ENCODE measurements around the gene PPP2R3A. TPM values are rescaled to one million over a fixed set of nuclear protein-coding genes. Genes with fewer than 3 reads are reported as not detected.
A peak's percentile ranks its signal among the peaks of the same experiment; 100 is the strongest.
"Not testable (repeated sequence)": the region's sequence is repeated elsewhere in the genome, so short reads cannot be mapped to it uniquely, and the experiment has no call there.

PPP2R3A gene
- total and polyA plus RNA-seq, 9 of the 15 experiments (the other 6 are each of a cell fraction or from before 2014, with no cell fraction given), result 0.10 to 0.50 (median 0.24) TPM

DNA sequence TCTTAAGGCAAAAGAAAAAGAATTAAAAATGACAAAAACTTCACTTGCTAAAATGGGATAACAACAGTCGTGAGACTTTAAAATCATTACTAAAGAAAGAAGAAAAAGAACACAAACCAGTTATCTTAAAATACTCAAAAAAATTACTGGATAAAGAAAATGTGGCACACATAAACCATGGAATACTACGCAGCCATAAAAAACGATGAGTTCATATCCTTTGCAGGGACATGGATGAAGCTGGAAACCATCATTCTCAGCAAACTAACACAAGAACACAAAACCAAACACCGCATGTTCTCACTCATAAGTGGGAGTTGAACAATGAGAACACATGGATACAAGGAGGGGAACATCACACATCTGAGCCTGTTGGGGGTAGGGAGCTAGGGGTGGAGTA is 202.7 kb downstream of the PPP2R3A start:
- ATAC-seq; BruUV-seq (replicated peaks); H3K9me3 ChIP-seq (replicated peaks; ENCODE audit: control insufficient read depth, insufficient read depth, low read depth, low read length); H3K27ac ChIP-seq (ENCODE audit: extremely low read depth, low read depth, low read length); H2AFZ ChIP-seq (ENCODE audit: low read depth, low read length); H3K36me3 ChIP-seq (ENCODE audit: control insufficient read depth, insufficient read depth, low read length); H3K27me3 ChIP-seq (ENCODE audit: control insufficient read depth in 2 of 2, insufficient read depth in 2 of 2, low read length in 2 of 2); intact Hi-C loops (cut with micrococcal nuclease); FAIRE-seq; in situ Hi-C loops (cut with MboI); H3K9me1 ChIP-seq (ENCODE audit: control insufficient read depth, insufficient read depth, low read length); H3K9ac ChIP-seq (ENCODE audit: insufficient read depth in 1 of 2, low read depth in 2 of 2, low read length in 2 of 2); DNase-seq (ENCODE audit: extremely low read depth in 1 of 4, low spot score in 3 of 4); CTCF ChIA-PET (ENCODE audit: low intra/inter-chr PET ratio); H3K4me3 ChIP-seq; H3K4me2 ChIP-seq (ENCODE audit: insufficient read depth, low read length): not testable (repeated sequence)
- peaks cover 0 to 12% of the 10 kb centered on the region in 2 experiments; a peak in 3 of 5 replicates for H3K4me1 ChIP-seq (replicated peaks in 1 of 2; ENCODE audit: control insufficient read depth in 2 of 2, insufficient read depth in 2 of 2, low read length in 2 of 2)
- WGBS (ENCODE audit: insufficient coverage, low coverage, missing lambda C conversion rate), result 83% methylated on average over 3 of the region's 4 CpGs
- peaks cover 16% of the 10 kb centered on the region; the same call in 1 of the 2 replicates for H4K20me1 ChIP-seq (replicated peaks; ENCODE audit: control insufficient read depth, insufficient read depth, low read length)
- peak; percentile 47 for TF ChIP-seq ZNF146 (CRISPR knock-in tag; IDR thresholded peaks at IDR 0.05; ENCODE audit: unreplicated experiment)
- POLR2A ChIA-PET, result interaction anchor here (0.7 to 1.0 kb wide), 2 partner anchors 12 to 18 kb away, joined by 3 read pairs; no protein-coding TSS in a partner anchor
- H3K79me2 ChIP-seq (ENCODE audit: control insufficient read depth, insufficient read depth, low read length), result peaks cover 99% of the 10 kb centered on the region

DNA sequence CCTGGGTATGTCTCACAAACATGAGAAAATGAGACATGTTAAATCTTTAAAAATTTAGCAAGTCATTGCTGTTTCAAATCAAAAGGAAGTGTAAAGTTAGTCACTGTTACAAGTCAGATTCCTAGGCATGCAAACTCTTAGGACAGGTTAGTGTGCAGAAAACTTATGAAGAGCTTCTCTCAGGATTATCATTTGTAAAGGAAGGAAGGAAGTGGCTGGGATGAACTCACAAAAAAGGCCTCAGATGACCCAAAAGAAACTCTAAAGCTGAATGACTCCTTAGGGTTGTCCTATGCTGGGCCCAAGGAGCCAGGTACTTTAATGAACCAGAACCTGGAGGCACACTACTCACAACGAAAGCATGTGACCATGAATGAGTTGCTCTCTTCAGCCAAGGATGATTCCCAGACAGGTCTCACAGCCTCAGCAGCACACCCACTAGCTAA is 205.6 kb downstream of the PPP2R3A start:
- Histone ChIP-seq H3K27ac (ENCODE audit: extremely low read depth, low read depth, low read length) (peak overlapping the region; percentile 47; the same call in 2 of the 3 replicates), H3K4me2 (ENCODE audit: insufficient read depth, low read length) (no peak overlapping the region), H3K4me1 (replicated peaks in 1 of 2; ENCODE audit: control insufficient read depth in 2 of 2, insufficient read depth in 2 of 2, low read length in 2 of 2) (peaks cover 0 to 23% of the 10 kb centered on the region in 2 experiments; a peak in 4 of 5 replicates), H3K27me3 (ENCODE audit: control insufficient read depth in 2 of 2, insufficient read depth in 2 of 2, low read length in 2 of 2) (no peaks in the 10 kb centered on the region), H3K9ac (ENCODE audit: insufficient read depth in 1 of 2, low read depth in 2 of 2, low read length in 2 of 2) (no peak overlapping the region), H4K20me1 (replicated peaks; ENCODE audit: control insufficient read depth, insufficient read depth, low read length) (peaks cover 26% of the 10 kb centered on the region), H3K9me3 (replicated peaks; ENCODE audit: control insufficient read depth, insufficient read depth, low read depth, low read length) (no peaks in the 10 kb centered on the region), H3K9me1 (ENCODE audit: control insufficient read depth, insufficient read depth, low read length) (no peaks in the 10 kb centered on the region), H3K36me3 (ENCODE audit: control insufficient read depth, insufficient read depth, low read length) (no peaks in the 10 kb centered on the region), H2AFZ (ENCODE audit: low read depth, low read length) (no peak overlapping the region), H3K79me2 (ENCODE audit: control insufficient read depth, insufficient read depth, low read length) (peaks cover 97% of the 10 kb centered on the region), H3K4me3 (no peak overlapping the region)
- in situ Hi-C loops (cut with MboI) (no loop called here), intact Hi-C loops (cut with micrococcal nuclease) (no loop called here)
- ChIA-PET POLR2A (interaction anchor here (0.6 to 0.9 kb wide), 3 partner anchors 9 to 581 kb away, joined by 3 read pairs; partner anchors contain the start of gene STAG1), CTCF (ENCODE audit: low intra/inter-chr PET ratio) (no interaction called here)
- DNase-seq (ENCODE audit: extremely low read depth in 1 of 4, low spot score in 3 of 4) (no peak), ATAC-seq (peak; percentile 66), FAIRE-seq (no peak)
- BruUV-seq (replicated peaks), result no TSS peak
- 55% methylated on average over 1 of the region's 1 CpG for WGBS (ENCODE audit: insufficient coverage, low coverage, missing lambda C conversion rate)
- peak; percentile 57 for TF ChIP-seq MAFG (tag; conservative IDR thresholded peaks at IDR 0.05)
- TF ChIP-seq ZBED1 (IDR thresholded peaks at IDR 0.05), result no peak
- TF ChIP-seq EP400 (IDR thresholded peaks at IDR 0.05), result no peak
- no peak for TF ChIP-seq KHSRP (IDR thresholded peaks at IDR 0.05)
- TF ChIP-seq PRPF4 (IDR thresholded peaks at IDR 0.05; ENCODE audit: insufficient read depth, low read depth, low read length, poor library complexity, severe bottlenecking), result no peak
- TF ChIP-seq BDP1 (IDR thresholded peaks at IDR 0.05; ENCODE audit: insufficient read depth, insufficient read length), result no peak
- no peak for TF ChIP-seq ZBTB7A (IDR thresholded peaks at IDR 0.05; ENCODE audit: borderline replicate concordance, control insufficient read depth, low read depth, low read length)
- TF ChIP-seq PHF20 (IDR thresholded peaks at IDR 0.05; ENCODE audit: partially characterized antibody), result no peak
- no peak for TF ChIP-seq CCAR2 (IDR thresholded peaks at IDR 0.05; ENCODE audit: low read depth, low read length)
- TF ChIP-seq PHF8 (IDR thresholded peaks at IDR 0.05; ENCODE audit: borderline replicate concordance, low read length), result no peak
- no peak for TF ChIP-seq ETV6 (IDR thresholded peaks at IDR 0.05; ENCODE audit: borderline replicate concordance in 1 of 2, low read depth in 2 of 2, low read length in 1 of 2)
- TF ChIP-seq ETV6 (CRISPR knock-in tag; IDR thresholded peaks at IDR 0.05; ENCODE audit: borderline replicate concordance), result no peak
- no peak for TF ChIP-seq SRSF1 (IDR thresholded peaks at IDR 0.05; ENCODE audit: low read depth, low read length)
- TF ChIP-seq, protein P1, sequence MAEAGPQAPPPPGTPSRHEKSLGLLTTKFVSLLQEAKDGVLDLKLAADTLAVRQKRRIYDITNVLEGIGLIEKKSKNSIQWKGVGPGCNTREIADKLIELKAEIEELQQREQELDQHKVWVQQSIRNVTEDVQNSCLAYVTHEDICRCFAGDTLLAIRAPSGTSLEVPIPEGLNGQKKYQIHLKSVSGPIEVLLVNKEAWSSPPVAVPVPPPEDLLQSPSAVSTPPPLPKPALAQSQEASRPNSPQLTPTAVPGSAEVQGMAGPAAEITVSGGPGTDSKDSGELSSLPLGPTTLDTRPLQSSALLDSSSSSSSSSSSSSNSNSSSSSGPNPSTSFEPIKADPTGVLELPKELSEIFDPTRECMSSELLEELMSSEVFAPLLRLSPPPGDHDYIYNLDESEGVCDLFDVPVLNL (CRISPR knock-in tag; IDR thresholded peaks at IDR 0.05; ENCODE audit: low read depth), result no peak
- no peak for TF ChIP-seq RBM14 (IDR thresholded peaks at IDR 0.05; ENCODE audit: borderline replicate concordance, insufficient read depth, low read depth, low read length)

Measured in K562 (cell line).